ENCODE results near the gene RTBDN.

Gene RTBDN

DNA sequence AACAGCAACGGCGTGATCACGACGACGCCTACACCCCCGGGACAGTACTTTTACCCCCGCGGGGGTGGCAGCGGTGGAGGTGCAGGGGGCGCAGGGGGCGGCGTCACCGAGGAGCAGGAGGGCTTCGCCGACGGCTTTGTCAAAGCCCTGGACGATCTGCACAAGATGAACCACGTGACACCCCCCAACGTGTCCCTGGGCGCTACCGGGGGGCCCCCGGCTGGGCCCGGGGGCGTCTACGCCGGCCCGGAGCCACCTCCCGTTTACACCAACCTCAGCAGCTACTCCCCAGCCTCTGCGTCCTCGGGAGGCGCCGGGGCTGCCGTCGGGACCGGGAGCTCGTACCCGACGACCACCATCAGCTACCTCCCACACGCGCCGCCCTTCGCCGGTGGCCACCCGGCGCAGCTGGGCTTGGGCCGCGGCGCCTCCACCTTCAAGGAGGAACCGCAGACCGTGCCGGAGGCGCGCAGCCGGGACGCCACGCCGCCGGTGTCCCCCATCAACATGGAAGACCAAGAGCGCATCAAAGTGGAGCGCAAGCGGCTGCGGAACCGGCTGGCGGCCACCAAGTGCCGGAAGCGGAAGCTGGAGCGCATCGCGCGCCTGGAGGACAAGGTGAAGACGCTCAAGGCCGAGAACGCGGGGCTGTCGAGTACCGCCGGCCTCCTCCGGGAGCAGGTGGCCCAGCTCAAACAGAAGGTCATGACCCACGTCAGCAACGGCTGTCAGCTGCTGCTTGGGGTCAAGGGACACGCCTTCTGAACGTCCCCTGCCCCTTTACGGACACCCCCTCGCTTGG lies 42.1 kb downstream of the RTBDN start:
- peak; percentile 55 for DNase-seq (ENCODE audit: low read depth)

DNA sequence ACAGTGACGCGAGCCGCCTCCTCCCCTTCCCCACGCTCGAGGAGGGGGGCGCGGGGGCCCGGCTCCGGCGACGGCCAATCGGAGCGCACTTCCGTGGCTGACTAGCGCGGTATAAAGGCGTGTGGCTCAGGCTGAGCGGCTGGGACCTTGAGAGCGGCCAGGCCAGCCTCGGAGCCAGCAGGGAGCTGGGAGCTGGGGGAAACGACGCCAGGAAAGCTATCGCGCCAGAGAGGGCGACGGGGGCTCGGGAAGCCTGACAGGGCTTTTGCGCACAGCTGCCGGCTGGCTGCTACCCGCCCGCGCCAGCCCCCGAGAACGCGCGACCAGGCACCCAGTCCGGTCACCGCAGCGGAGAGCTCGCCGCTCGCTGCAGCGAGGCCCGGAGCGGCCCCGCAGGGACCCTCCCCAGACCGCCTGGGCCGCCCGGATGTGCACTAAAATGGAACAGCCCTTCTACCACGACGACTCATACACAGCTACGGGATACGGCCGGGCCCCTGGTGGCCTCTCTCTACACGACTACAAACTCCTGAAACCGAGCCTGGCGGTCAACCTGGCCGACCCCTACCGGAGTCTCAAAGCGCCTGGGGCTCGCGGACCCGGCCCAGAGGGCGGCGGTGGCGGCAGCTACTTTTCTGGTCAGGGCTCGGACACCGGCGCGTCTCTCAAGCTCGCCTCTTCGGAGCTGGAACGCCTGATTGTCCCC lies 42.9 kb downstream of the RTBDN start, which contains the start of gene JUNB:
Gene JUNB, plus strand, starts transcription at position 142 of the 706 bp plus-strand sequence. Its CDS starts 286 bp downstream, at position 428.
- DNase-seq (ENCODE audit: low read depth), result peak; percentile 99

GRCh38 chr19:12790628-12791344 lies 43.6 kb downstream of the RTBDN start:
- DNase-seq (ENCODE audit: low read depth), result no peak

DNA sequence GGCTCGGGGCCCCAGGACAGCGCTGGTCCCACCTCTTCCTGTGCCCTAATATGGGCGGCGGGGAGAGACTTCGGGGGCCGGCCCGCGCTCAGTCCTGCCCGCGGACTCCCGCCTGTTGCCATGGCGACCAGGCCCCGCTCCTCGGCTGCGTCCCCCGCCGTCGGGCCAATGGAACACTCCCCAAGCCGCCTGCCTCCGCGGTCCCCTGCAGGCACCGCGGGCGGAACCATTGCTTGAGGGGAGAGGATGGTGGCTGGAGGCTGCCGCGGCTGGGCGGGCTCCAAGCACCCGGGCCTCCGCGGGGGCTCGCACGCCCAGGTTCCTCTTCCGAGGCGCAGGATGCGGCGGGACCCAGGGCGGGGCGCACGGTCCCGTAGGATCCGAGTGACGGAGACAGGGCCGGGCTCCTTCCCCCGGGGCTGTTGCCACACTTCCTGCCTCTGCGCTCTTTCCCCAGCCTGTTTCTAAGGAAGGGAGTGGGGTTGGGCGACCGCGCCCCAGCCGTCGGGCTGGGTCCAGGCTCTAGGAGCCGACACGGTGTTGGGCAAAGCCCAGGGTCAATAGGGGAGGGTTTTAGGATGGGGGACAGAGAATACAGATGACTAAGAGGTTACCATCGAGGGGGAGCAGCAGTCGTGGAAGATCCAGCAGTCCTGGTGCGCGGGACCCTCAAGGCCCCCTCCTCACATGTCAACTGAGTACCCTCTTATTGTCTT lies 44.3 kb downstream of the RTBDN start:
- DNase-seq (ENCODE audit: low read depth), result peak; percentile 98

GRCh38 chr19:12789098-12789903 lies 45.1 kb downstream of the RTBDN start:
- DNase-seq (ENCODE audit: low read depth), result no peak

DNA sequence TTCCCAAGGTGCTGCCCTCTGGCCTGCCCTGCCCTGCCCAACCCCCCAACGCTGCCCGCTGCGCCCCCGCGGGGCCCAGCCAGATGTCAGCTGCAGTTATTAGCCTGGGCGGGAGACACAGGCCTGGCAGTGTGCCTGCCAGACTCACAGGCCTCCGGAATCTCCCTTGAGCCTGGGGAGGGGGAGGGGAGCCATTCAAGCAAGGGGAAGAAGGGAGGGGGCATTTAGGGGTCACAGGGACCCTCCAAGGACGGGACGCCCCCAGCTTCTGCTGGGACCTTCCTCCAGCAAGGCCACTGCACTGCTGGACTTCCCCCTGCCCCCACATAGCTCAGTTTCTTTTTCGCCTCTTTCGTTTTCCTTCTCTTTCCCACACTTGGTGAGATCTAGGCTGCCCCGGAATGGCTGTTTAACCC lies 45.7 kb downstream of the RTBDN start:
- DNase-seq (ENCODE audit: low read depth), result peak; percentile 47

GRCh38 chr19:12788042-12788681 lies 46.2 kb downstream of the RTBDN start:
- no peak for DNase-seq (ENCODE audit: low read depth)

- no peak for DNase-seq (ENCODE audit: low read depth)
These were observed 46.9 kb downstream of the RTBDN start for GRCh38 chr19:12787458-12787857.

GRCh38 chr19:12786952-12787351 lies 47.4 kb downstream of the RTBDN start:
- DNase-seq (ENCODE audit: low read depth), result no peak

- DNase-seq (ENCODE audit: low read depth), result no peak
These were observed 48.1 kb downstream of the RTBDN start for GRCh38 chr19:12786141-12786870.

DNA sequence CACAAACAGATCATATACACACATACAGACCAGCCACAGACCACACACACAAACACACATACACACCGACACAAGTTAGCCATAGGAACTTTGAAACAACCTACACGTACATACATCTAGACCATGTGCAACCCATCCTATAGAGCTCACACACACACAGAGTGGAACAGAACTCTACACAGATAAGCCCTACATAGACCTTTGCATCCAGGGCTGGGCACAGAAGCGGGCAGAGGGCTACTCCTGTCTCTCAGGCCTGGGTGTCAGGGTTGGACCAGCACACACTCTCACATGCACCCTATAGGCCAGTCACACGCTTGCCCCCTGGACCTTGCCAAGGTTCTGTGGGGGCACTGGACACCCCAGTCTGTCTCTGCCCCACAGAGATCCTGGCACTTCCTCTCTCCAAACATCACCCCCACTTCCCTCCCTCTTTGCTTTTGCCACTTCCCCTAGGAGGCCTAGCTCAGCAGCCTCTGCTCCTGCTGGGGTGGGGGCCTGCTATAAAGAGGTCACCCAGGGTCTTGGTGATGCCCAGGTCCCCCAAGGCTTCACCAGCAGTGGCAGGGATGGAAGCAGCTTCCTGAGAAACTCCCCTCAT lies 48.8 kb downstream of the RTBDN start:
- no peak for DNase-seq (ENCODE audit: low read depth)

DNA sequence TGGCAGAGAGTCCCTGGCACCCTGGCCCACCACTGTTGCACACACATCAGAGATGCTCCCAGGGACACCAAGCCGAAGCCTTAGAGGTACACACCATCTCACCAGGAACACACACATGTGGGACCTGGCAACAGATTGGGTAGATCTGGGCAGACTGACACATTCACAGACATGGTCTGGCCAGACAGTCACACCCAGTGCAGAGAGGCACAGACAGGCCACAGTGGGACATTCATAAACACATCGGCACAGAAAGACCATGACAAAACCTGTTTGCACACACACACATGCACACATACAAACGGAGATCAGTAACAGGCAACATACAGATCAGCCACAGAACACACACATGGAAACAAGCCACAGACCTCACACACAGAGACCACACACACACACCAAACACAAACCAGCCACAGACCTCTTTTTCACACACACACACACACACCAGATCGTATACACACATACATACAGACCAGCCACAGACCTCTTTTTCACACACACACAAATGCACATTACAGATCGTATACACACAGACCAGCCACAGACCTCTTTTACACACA lies 49.4 kb downstream of the RTBDN start:
- DNase-seq (ENCODE audit: low read depth), result no peak

GRCh38 chr19:12784394-12784870 lies 49.9 kb downstream of the RTBDN start:
- no peak for DNase-seq (ENCODE audit: low read depth)

GRCh38 chr19:12783849-12784393 lies 50.5 kb downstream of the RTBDN start:
- no peak for DNase-seq (ENCODE audit: low read depth)

DNA sequence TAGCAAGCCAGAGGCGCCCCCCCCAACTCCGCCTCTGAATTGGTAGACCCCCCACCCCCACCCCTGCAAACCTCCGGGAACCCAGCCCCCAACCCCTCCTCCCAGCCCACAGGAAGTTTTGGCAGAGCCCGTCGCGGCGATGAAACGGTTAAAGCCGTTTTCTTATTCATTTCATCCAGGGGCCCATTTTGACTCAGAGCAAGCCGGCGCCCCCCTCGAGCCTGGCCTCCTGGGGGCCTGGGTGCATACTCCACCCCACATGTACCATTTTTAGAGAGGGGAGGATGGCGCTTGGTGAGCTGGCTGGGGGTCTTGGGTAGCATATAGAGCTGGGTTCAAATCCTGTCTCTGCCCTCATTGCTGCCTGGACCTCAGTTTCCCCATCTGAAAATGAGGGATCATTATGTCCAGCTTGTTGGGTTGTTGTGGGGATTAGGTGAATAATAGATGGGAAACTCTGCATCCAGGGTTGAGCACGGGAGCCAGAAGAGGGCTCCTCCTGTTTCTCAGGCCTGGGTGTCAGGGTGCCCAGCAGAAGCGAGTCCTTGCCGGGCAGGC lies 51.0 kb downstream of the RTBDN start:
- DNase-seq (ENCODE audit: low read depth), result no peak

DNA sequence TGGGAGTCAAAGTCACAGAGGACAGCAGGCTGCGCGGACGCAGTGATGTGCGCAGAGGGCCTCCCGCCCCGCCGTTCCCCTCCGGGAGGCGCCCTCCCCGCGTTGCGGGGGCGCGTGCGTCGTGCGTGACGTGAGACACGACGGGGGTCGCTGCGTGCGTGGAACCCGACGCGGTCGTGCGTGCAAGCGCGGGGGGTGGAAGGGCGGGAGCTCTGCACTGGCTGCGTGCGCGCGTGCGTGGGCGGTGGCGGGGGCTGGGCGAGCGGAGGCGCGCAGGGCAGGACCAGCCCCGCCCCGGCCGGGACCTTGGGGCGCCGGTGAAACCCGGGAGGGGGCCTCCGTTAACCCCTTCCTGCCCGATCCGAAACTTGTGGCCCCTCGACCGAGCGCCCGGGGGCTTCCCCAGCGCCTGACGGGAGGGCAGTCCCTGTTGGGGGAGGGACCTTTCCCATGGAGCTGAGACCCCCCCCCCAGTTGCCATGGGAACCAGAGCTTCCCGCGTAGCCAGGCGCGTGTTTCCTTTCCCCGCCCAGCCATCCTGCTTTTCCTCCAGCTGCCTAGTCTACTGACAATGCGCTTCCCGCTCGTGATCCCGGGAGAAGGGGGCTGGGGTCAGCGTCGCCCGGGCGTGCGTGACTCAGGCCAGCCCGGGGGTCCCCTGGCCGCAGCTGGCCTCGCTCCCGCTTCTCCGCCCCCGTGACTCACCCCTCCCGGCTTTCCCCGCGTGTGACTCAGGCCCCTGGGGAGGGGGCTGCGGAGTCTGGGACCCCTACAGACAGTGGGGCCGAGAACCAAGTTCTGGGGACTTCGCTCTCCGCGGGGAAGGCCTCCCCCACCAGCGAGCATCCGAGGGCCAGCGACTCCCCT lies 51.7 kb downstream of the RTBDN start:
- peak; percentile 91 for DNase-seq (ENCODE audit: low read depth)

DNA sequence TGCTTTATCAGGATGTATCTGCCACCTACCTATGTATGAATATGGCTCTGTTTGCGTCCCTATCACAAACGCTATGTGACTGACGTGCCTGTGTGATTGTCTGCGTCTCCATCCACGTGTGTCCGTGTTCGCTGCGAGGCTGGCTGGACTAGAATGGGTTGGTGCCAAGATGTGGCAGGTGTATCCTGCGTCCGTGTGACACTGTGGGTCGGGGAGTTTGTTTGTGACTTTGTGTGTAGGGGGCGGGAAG lies 52.3 kb downstream of the RTBDN start:
- DNase-seq (ENCODE audit: low read depth), result no peak
